SK-N-SH treated with all-trans-retinoic acid at 6 μM for 48 hours (cell line): Measurements from ENCODE around the gene C5.
"Not testable (repeated sequence)": the region's sequence is repeated elsewhere in the genome, so short reads cannot be mapped to it uniquely, and the experiment has no call there.

Experiments
- CSDC2 ChIP-seq: fragments of 250-450 bp; sonication (Bioruptor Pico); IDR thresholded peaks from 2 replicates; pipeline ENCODE4 v1.5.0; 2020; ENCODE audit warnings: mild to moderate bottlenecking, moderate library complexity
- ESRRG ChIP-seq: fragments of 250-450 bp; sonication (Bioruptor Pico); IDR thresholded peaks from 2 replicates; pipeline ENCODE4 v1.6.1; 2021; ENCODE audit warnings: mild to moderate bottlenecking
- PATZ1 ChIP-seq: fragments of 250-450 bp; sonication (Bioruptor Pico); IDR thresholded peaks from 2 replicates; pipeline ENCODE4 v1.8.0; 2020; ENCODE audit warnings: mild to moderate bottlenecking, moderate library complexity, borderline replicate concordance
- POU6F1 ChIP-seq: fragments of 250-450 bp; sonication (Bioruptor Pico); IDR thresholded peaks from 2 replicates; pipeline ENCODE4 v1.8.0; 2021; ENCODE audit warnings: low read depth, mild to moderate bottlenecking, moderate library complexity, borderline replicate concordance
- TOX ChIP-seq: fragments of 250-450 bp; sonication (Bioruptor Pico); IDR thresholded peaks from 2 replicates; pipeline ENCODE4 v1.8.0; 2021; ENCODE audit warnings: mild to moderate bottlenecking, moderate library complexity, borderline replicate concordance
- TSHZ2 ChIP-seq: fragments of 250-450 bp; sonication (Bioruptor Pico); IDR thresholded peaks from 2 replicates; pipeline ENCODE4 v1.5.0; 2020; ENCODE audit warnings: mild to moderate bottlenecking, moderate library complexity
- ZFP3 ChIP-seq: fragments of 250-450 bp; sonication (Bioruptor Pico); IDR thresholded peaks from 2 replicates; pipeline ENCODE4 v1.5.0; 2020; ENCODE audit warnings: mild to moderate bottlenecking, moderate library complexity
- ZFP30 ChIP-seq: fragments of 450-650 bp; formaldehyde crosslinking; IDR thresholded peaks from 2 replicates; pipeline ENCODE4 v1.5.0; 2022; ENCODE audit warnings: mild to moderate bottlenecking, moderate library complexity
- ZNF70 ChIP-seq: fragments of 450-650 bp; formaldehyde crosslinking; IDR thresholded peaks from 2 replicates; pipeline ENCODE4 v1.5.0; 2020; ENCODE audit warnings: mild to moderate bottlenecking, moderate library complexity

- TF ChIP-seq TSHZ2 (CRISPR knock-in tag); POU6F1; PATZ1 (CRISPR knock-in tag); CSDC2 (CRISPR knock-in tag); TOX (CRISPR knock-in tag); ZFP30 (CRISPR knock-in tag); ZFP3 (CRISPR knock-in tag); ZNF70 (CRISPR knock-in tag); ESRRG (CRISPR knock-in tag): not testable (repeated sequence)
Measured at GRCh38 chr9:121035717-121036116, 14.4 kb downstream of the C5 start.
